GM20000 (cell line): Measurements from ENCODE around the gene PPP2R2B.

Experiments
- DNase-seq: peaks from one replicate; pipeline ENCODE4 v3.0.0; 2012; ENCODE audit warnings: low spot score
- TF ChIP-seq, protein P1 (sequence below): IDR thresholded peaks from 2 replicates; pipeline ENCODE4 v1.5.1; 2012; ENCODE audit warnings: mild to moderate bottlenecking, control low read depth; ENCODE audit errors: extremely low read depth, missing control alignments

PPP2R2B gene

DNA sequence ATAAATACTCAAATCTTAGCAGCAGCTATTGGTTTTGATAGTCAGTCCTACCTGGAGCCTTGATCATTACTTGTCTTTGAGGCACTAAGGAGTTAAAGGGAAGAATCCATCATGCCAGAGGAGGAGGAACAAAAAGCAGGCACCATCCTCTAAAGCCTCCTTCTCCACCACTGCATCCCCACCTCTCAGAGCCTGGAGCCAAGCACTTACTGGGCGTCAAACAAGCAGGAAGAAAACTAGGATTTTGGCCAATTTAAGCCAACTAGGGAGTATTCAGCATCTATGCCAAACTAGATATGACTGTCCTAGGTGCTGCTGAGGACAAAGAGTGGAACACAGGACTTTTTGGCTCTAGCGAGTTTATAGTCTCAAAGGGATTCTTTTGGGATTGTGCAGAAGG is 152.5 kb downstream of the PPP2R2B start:
- TF ChIP-seq, protein P1, sequence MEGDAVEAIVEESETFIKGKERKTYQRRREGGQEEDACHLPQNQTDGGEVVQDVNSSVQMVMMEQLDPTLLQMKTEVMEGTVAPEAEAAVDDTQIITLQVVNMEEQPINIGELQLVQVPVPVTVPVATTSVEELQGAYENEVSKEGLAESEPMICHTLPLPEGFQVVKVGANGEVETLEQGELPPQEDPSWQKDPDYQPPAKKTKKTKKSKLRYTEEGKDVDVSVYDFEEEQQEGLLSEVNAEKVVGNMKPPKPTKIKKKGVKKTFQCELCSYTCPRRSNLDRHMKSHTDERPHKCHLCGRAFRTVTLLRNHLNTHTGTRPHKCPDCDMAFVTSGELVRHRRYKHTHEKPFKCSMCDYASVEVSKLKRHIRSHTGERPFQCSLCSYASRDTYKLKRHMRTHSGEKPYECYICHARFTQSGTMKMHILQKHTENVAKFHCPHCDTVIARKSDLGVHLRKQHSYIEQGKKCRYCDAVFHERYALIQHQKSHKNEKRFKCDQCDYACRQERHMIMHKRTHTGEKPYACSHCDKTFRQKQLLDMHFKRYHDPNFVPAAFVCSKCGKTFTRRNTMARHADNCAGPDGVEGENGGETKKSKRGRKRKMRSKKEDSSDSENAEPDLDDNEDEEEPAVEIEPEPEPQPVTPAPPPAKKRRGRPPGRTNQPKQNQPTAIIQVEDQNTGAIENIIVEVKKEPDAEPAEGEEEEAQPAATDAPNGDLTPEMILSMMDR = no peak
- no peak for DNase-seq

DNA sequence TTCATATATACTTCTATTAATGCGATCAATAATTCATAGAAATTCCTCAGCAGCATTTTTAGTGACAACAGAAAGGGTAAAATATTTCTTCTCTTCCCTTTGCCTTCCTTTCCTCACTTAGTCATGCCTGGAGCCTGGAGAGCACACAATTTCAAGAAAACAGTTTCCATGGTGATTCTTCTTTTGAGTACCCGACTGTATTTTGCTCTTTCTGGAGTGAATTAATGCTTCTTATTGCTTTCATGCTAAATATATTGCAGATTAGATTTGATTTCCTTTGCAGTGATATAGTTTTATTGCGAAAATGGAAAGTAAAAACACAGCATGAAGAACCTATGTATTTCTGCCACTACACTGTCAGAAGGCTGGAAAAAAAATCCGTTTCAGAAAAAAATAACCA is 153.5 kb downstream of the PPP2R2B start:
- TF ChIP-seq, protein P1 = no peak
- no peak for DNase-seq

DNA sequence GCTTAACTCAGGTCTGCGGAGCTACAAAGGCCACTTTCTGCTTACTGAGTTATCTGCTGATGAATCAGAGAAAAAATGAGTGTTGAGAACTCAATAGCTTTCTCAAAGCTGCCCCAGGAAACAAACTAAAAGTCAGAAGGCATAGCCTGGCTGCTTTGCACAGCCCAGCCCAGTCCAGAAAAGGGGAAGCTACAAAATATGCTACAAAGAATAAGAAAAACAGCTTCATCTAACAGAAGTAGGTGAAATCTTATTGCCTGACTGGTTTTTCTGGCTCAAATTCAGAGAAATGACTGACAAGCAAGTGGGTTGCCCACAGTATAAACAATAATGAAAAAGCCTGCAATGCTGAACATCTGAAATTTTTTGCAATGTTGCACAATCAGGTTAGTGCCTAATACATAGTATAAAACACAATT is 156.2 kb downstream of the PPP2R2B start:
- TF ChIP-seq, protein P1 = no peak
- DNase-seq = no peak

DNA sequence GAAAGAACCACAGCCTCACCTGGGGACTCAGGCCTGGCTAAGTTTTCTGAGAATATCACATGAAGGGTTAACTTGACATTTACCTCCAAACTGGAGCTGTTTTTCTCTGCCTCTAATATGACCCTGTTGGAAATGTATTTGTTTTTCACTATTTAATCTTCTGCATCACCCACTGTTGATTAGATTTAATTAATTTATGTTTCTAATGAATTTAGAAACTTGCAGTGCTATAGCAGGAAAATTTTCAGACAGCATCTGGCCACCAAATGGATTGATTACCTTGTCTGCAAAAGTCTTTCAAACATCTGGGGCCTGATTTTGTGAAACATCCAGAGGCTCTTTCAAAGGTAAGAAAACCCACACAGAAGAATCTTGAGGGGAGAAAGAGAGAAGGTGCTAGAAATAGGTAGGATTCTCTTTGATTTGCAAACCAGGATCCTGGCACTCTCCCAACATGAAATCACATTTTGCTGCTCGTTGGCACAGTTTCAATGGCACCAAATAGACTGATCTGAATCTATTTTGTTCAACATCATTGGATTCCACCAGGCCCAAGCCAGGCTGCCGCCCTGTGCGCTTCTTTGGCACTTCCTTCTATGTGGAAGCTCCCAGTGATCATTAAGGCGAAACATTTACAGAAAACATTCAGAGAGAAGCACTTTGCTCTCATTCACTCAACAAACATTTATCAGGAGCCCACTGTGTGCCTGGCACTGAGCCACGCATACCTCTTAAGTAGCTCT is 157.3 kb downstream of the PPP2R2B start:
- DNase-seq = no peak
- TF ChIP-seq, protein P1 = no peak

DNA sequence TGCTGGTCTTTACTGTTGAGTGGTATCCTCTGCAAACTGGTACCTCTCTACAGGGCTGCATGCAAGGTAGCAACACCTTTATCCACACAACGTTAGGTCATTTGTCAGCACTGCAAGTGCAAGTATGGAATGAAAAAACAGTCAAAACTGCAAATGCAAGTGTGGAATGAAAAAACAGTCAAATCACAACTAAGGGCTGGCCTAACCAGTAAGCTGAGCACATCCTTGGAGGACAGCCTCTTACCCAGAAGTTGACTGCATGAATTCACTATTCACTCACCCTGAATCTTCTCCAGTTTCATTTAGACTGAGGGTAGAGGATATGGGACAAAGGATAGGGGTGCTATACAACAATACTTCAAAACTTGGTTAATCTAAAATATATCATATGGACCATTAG is 158.4 kb downstream of the PPP2R2B start:
- no peak for DNase-seq
- TF ChIP-seq, protein P1 = no peak

DNA sequence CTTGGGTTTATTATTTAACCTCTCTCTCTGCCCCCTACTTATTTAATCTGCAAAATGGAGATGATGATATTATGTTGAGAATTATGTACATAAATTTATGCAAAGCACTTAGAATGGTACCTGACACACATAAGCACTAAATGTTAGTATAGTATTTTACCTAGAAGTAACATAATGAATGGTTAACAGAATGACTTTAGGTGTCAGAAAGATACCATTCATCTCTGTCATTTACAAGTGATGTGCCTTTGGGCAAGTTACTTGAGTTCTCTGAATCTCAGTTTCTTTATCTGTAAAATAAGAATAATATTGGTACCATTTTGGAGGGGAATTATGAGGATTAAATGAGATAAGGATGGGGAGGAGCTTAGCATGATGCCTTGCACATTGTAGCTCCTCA is 159.4 kb downstream of the PPP2R2B start:
- no peak for DNase-seq
- TF ChIP-seq, protein P1 = no peak

DNA sequence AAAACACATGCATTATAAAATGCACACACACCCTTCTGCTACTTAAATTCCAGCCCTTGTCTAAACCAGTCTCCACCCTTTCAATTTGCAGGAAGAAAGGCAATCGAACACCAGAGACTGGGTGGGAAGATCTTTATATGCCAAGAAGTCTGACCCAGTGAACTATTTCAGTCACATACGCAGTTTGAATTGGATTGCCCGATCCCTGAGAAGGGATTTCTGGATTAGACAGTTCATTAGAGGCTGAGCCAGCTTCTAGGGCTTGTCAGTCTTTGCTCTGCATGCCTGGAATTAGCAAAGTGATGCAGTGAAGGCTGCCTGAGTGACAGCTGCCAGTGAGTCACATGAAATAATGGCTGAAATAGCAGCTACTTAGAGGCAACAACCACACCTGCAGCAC is 159.9 kb downstream of the PPP2R2B start:
- no peak for DNase-seq

More for the DNA sequence above, 159.9 kb downstream of the PPP2R2B start:
- TF ChIP-seq, protein P1 = no peak
